Kidney epithelial cell (primary cell): Measurements from ENCODE around the gene SVEP1. TPM values are rescaled to one million over a fixed set of nuclear protein-coding genes. Genes with fewer than 3 reads are reported as not detected.

ENCODE experiments used
- DNase-seq: peaks from one replicate; pipeline ENCODE4 v3.0.0-alpha.2; 2010; ENCODE audit warnings: low read depth
- H3K27me3 ChIP-seq: 2 replicates; pipeline ENCODE4 v1.6.0; 2011; ENCODE audit warnings: low read length; ENCODE audit not compliant: control insufficient read depth, insufficient read depth
- H3K36me3 ChIP-seq: 2 replicates; pipeline ENCODE4 v1.5.1; 2011; ENCODE audit warnings: low read length; ENCODE audit not compliant: control insufficient read depth, insufficient read depth
- H3K4me3 ChIP-seq: 2 replicates; pipeline ENCODE4 v1.5.1; 2011; ENCODE audit warnings: low read depth, mild to moderate bottlenecking, control low read depth, low read length
- total RNA-seq: library from RNA; depleted of rRNA; stranded (reverse); fragments of >200 nt; gene quantifications from 2 replicates; pipeline ENCODE4 v1.2.3, GENCODE V29; 2015
- TF ChIP-seq, protein P1 (sequence below): IDR thresholded peaks from 2 replicates; pipeline ENCODE4 v1.5.1; 2011; ENCODE audit warnings: mild to moderate bottlenecking, moderate library complexity, low read length, control low read depth, inconsistent platforms; ENCODE audit not compliant: insufficient read depth, poor library complexity, severe bottlenecking

Gene SVEP1
- total RNA-seq, 1 donor from 2014 or later, result 1.6 TPM

DNA sequence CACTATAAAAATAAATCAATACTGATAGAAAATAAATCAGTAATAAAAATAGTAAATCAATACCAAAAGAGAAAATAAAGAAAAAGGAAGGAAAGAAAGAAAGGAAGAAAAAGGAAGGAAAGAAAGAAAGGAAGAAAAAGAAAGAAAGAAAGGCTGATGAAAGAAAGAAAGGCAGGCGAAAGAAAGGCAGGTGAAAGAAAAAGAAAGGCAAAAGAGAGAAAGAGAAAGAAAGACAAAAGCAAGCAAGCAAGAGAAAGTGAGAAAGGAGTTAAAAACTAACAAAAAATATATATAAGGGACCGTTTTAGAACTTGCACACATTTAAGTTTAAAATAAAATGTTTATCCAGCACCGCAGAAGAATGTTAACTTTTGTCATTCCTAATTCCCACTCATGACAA, 116.0 kb downstream of the SVEP1 start:
- no peaks in the 10 kb centered on the region for H3K27me3 ChIP-seq
- TF ChIP-seq, protein P1, sequence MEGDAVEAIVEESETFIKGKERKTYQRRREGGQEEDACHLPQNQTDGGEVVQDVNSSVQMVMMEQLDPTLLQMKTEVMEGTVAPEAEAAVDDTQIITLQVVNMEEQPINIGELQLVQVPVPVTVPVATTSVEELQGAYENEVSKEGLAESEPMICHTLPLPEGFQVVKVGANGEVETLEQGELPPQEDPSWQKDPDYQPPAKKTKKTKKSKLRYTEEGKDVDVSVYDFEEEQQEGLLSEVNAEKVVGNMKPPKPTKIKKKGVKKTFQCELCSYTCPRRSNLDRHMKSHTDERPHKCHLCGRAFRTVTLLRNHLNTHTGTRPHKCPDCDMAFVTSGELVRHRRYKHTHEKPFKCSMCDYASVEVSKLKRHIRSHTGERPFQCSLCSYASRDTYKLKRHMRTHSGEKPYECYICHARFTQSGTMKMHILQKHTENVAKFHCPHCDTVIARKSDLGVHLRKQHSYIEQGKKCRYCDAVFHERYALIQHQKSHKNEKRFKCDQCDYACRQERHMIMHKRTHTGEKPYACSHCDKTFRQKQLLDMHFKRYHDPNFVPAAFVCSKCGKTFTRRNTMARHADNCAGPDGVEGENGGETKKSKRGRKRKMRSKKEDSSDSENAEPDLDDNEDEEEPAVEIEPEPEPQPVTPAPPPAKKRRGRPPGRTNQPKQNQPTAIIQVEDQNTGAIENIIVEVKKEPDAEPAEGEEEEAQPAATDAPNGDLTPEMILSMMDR, result no peak
- no peaks in the 10 kb centered on the region for H3K36me3 ChIP-seq
- DNase-seq, result no peak
- no peak overlapping the region for H3K4me3 ChIP-seq

DNA sequence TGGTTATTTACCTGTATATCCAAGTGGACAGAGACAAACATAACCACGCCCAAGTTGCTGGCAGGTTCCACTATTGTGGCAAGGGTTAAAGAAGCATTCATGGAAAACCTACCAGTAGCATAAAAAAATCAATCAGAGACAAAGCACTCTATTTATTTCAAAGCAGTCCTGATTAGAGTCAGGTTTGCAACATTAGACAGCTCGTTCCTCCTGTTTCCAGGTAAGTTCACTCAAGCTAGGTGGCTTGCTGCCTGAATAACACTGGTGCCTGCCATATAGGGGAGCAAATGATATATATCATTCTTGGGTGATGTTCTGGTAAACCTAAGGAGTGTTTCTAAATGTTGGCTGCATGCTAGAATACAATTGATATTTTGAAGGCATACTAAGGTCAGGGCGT, 122.3 kb downstream of the SVEP1 start:
- Histone ChIP-seq H3K27me3 (no peaks in the 10 kb centered on the region), H3K36me3 (no peaks in the 10 kb centered on the region), H3K4me3 (no peak overlapping the region)
- no peak for DNase-seq
- TF ChIP-seq, protein P1, result no peak

DNA sequence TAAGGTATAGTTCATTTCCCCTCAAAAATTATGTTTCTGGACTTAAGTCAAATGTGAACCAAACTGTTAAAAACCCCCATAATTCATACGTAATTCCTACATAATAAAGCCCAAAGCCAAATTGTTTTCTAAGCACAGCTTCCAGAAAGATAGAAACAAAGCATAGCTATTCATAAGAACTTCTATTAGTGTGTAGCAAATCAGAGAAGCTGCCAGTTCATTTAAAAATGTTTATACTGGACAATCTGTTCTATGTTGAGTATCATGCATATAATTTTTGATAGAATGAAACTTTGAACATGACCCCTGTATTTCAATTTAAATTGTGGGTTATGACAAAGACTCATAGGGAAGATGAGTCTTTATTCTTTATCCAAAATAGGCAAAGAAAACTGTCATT, 122.9 kb downstream of the SVEP1 start:
- TF ChIP-seq, protein P1, result no peak
- DNase-seq, result no peak
- Histone ChIP-seq H3K4me3 (no peak overlapping the region), H3K27me3 (no peaks in the 10 kb centered on the region), H3K36me3 (no peaks in the 10 kb centered on the region)

DNA sequence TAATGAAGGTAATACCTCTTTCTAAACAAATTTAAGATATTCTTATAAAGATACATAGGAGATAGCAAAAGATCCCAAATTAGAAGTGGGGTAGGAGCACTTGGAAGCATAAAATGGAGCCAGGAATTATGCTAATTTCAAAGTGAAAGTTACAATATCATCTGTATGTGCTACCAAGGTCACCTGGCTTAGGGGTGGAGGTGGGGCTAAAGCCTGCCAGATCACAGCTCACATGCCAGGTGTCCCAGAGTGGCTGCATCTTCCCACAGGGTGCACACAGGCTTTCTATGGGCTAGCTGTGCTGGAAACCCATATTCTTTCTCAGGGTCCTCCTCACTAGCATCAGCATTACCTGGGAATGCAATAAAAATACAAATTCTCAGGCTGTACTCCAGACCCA, 123.7 kb downstream of the SVEP1 start:
- TF ChIP-seq, protein P1, result no peak
- Histone ChIP-seq H3K4me3 (no peak overlapping the region), H3K27me3 (no peaks in the 10 kb centered on the region), H3K36me3 (no peaks in the 10 kb centered on the region)
- no peak for DNase-seq

DNA sequence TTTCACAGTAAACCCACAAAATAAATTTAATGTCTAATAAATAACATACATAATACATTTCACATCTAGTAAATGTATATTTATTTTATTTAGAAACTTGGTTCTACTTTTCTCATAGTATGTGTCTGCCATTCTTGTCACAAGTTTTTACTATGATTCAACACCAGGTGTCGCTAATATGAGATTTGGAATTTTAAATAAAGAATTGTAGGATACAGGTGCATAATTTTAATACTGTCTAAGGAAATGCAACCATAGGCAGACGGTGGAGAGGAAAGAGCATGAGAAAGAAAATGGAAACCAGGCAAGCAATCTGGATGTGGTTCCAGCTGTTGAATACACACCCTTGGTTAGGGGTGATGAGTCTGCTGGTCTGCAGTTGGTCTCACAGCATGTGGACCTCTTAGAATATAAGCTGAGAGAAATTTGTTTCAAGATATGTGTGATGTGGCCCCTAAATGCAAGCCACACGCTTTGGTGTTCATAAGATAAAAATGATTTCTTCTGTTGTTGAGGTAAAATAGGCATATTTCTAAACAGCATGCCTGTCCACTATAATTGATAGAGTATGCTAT, 127.2 kb downstream of the SVEP1 start:
- TF ChIP-seq, protein P1, result peak; percentile 29
- Histone ChIP-seq H3K36me3 (no peaks in the 10 kb centered on the region), H3K4me3 (no peak overlapping the region), H3K27me3 (no peaks in the 10 kb centered on the region)
- DNase-seq, result no peak

DNA sequence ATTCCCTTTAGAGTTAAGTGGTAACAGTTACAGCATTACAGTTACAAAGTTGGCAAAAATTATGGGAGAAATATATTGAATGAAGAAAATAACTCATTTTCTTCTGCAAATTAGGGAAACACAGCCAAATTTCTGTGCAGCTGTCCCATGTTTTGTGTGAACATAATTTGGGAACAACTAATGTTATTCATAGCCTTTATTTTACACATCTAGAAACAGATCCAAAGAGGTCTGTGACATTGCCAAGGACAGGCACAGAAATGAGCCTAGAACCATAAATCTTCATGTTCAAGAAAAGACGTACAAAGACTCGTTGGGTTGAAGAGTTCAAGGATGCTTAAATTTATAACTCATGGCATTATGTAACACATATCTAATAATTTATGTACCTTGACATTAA, 127.8 kb downstream of the SVEP1 start:
- no peak overlapping the region for H3K4me3 ChIP-seq
- no peak for DNase-seq
- TF ChIP-seq, protein P1, result no peak
- no peaks in the 10 kb centered on the region for H3K27me3 ChIP-seq
- no peaks in the 10 kb centered on the region for H3K36me3 ChIP-seq
